ENCODE data around the gene CYP17A1.

GRCh38 chr10:102832248-102832647, 5.0 kb downstream of the CYP17A1 start:
- TF ChIP-seq CTCF (IDR thresholded peaks at IDR 0.05) (no peak), POLR2A (IDR thresholded peaks at IDR 0.05) (no peak)

Measured in suprapubic skin (tissue), 3 donors.